ENCODE results near the gene PI4K2A.

The PI4K2A gene

DNA sequence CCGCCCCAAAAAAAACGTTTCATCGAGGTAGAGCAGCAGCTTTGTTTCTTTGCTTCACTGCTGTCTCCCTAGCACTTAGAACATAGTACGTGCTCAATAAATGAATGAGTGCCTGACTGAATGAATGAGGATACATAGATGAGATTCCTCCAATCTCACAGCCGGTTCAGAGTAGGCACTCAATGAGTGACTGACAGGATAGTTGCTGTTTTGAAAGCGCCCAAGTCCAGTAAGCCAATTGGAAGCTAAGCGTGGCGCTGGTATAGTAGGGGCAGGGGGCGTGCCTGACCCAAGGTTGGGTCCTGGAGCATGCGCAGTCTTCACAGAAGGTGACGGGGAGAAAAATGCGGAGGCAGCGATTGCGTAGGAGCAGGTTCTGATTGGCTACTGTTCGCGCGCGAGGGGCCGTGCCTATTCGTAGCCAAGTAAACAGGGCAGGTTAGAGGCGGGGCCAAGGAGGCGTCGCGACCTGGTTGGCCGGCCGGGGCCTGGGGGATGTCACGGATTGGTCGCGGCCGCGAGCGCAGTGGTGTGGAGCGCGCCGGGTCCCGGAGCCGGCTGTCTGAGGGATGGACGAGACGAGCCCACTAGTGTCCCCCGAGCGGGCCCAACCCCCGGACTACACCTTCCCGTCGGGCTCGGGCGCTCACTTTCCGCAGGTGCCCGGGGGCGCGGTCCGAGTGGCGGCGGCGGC lies at the start of gene PI4K2A:
TSS of gene PI4K2A (plus strand) at position 498 of the 694 bp plus-strand sequence. CDS start at position 570, 72 bp downstream.
- FAIRE-seq, result no peak

DNA sequence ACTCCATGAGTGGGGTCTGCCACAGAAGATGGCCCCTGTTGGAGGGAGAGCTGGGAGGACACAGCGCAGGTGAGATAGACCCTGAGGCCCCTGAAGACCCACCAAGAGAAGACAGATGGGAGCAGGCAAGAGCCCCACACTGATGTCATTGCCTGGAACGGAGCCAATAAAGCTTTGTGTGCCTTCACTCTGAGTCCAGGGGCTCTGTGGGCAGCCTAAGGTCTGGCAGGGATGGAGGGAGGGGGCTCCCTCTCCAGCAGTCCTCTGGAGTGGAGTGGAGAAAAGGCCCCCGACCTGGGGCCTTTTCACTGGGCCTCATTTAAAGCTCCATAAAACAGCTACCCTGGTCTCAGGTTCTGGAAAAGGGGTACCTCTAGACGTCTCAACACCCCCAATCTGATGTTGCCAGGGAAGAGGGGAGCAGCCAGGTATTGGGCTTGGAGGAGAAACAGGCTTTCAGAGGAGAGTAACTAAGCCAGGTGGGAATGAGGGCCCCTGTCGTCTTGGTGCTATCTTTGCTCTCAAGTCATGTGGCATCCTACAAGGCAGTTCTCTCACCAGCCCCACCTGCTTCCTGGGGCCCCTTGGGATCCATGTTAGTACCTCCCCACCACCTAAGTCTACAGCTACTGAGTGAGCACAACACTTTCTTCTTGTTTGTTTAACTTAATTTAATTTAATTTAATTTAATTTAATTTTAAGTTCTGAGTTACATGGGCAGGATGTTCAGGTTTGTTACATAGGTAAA lies 49.5 kb upstream of the PI4K2A start:
- FAIRE-seq, result no peak

DNA sequence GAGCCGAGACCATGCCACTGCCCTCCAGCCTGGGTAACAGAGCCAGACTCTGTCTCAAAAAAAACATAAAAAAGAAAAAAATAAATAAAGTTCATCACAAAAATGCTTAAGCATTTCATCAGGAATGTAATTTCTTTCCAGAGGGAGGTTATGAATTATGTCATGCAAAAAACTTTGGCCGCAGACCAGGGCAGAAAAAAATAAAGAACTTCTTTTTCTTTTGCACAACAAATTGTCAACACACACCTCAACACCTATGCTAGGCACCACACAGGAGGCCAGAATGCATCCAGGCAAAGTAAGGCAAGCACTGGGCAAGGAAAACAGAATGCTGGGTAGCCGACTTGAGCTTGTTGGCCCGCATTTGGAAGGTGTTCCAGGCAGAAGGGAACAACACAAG lies 47.0 kb upstream of the PI4K2A start:
- no peak for FAIRE-seq

GRCh38 chr10:97596101-97597082 lies 44.1 kb upstream of the PI4K2A start:
- no peak for FAIRE-seq

DNA sequence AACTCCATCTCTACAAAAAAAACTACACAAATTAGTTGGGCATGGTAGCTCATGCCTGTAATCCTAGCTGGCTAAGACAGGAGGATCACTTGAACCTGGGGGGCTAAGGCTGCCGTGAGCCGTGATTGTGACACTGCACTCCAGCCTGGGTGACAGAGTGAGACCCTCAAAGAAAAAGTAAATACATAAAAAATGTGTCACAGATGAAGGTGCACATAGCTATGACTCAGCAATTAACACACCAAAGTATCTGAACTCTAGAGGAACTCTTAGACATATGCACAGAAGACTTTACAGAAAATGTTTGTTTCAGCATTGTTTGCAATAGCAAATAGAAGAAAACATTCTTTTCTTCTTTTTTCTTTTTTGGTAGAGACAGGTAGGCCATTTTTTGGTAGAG lies 42.7 kb upstream of the PI4K2A start:
- FAIRE-seq, result no peak

DNA sequence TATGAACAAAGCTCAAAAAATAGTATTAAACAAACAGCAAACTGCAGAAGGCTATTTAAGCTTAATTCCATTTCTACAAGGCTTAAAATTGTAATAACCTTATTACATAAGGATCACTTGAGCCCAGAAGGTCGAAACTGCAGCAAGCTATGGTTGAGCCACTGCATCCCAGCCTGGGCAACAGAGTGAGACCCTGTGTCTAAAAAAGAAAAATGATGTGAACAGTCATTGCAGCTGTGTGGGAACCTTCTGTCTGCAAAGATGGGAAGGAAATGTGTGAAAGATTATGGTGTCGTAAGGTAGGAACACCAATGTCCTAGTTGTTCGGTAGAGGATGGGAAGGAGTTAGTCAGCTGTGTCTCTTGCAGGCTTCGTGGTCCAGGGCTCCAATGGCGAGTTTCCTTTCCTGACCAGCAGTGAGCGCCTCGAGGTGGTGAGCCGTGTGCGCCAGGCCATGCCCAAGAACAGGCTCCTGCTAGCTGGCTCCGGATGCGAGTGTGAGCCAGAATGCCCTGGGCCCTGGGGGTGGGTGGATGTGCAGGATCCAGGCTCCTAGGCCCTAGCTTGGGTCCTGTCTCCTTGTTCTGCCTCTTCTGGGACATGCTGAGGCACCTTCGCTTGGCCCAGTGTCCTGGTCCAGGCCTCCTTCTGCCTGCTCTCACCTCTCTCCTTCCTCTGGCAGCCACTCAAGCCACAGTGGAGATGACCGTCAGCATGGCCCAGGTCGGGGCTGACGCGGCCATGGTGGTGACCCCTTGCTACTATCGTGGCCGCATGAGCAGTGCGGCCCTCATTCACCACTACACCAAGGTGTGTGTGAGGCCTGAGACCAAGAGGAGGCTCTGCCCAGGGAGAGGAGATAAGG lies 41.8 kb upstream of the PI4K2A start:
- FAIRE-seq, result no peak

- FAIRE-seq, result no peak
Measured at GRCh38 chr10:97599272-97599619, 41.2 kb upstream of the PI4K2A start.

DNA sequence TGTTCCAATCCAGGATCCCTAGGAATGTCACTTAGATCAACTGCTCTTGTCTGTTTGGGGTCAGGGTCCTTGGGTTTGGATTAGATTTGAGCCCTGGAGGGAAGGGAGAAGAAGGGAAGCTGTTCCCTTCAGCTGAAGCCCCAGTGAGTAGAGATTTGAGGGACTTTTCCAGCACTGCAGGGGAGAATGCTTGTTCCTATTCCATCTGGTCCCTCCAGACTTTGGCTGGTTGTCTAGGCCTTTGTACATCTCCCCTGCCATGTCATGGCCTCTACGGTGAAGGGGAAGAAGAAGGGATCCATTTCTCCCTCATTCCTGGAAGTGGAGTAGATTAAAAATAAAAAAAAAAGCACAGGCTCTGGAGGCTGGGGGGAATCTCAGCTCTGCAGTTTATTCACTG lies 39.9 kb upstream of the PI4K2A start:
- no peak for FAIRE-seq

DNA sequence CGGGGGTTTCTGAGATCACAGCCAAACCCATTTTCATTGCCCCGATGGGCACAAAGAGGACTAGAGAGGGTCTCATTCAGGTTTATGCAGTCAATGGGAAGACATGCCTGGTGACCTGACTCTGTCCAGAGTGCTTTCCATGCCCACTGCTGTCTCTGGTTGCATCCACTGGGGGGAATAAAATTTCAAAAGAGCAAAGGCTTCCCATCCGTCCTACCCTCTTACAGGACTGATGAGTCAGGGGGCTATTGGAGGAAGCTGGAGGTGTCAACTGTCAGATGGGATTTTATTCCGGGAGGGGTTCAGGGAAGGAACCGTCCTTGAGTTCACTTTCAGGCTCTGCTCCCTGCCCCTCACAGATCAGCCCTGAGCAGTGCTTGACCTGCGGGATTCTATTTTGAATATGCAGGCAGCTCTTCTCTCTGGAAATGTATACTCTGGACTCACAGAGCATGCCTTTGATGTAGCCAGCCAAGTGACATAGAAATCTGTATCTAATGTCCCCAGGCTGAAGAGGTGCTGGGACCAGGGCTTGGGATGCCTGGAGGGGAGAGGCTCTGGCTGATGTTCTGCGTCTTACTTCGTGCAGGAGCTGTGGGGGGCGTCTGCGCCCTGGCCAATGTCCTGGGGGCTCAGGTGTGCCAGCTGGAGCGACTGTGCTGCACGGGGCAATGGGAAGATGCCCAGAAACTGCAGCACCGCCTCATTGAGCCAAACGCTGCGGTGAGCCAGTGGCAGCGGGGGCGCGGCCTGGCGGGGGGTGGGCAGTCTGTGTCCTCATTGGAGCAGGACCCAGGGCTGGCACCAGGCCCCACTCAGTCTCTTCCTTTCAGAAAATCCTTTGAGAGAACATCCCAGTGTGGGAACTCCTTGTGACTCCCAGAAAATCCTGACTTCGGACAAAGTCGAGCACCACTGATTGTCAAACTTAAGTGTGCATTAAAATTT lies 38.9 kb upstream of the PI4K2A start:
- FAIRE-seq, result no peak

DNA sequence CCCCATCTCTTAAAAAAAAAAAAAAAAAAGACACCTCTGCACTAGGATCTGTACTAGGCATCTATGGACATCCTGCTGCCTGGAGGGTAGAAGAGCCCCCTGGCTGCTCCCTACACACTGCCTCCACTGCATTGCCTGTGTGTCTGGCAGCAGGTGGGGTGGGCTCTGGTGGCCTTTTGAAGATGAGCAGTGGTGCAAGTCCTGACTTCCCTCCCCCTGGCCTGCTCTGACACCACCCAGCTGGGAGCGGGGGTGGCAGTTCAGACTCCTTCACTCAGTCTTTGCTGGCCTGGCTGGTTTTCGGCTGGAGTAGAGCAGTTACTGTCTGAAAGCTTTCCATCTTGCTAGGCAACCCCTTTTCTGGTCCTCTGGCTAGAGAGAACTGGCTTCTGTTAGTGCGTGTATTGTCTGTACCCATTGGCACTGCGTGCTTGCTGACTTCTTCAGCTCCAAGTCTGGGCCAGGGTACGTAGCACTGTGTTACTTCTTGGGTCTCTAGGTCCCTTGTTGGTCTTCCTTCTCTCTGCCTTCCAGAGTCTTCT lies 33.3 kb upstream of the PI4K2A start:
- no peak for FAIRE-seq

DNA sequence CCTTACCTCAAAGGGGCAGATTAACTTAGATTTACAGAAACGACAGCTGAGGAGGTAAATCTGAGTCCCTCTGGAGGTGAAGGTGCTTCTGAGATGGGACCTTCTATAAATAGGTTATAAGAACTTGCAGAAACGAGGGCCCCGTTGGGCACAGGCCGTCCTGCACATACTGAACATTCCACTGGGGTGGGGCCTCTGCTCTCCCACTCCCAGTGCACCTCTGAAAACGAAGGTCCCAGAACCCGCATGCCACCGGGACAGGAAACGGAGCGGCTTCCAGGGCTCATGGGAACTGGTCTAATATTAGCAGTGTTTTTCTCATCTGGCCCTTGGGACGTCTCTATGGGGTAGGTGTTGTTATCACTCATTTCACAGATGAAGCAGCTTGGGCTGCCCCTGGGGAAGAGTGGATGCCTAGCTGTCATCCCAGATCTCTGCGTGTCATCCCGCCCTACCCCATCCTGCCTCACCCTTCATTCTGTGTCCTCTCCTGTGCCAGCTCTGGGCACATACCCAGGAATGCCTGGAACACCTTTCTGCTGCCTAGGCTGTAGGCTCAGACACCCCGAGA lies 31.4 kb upstream of the PI4K2A start:
- no peak for FAIRE-seq

- FAIRE-seq, result no peak
Measured at GRCh38 chr10:97611473-97611872, 29.0 kb upstream of the PI4K2A start.

- FAIRE-seq, result peak; percentile 76
Measured at GRCh38 chr10:97612386-97612785, 28.1 kb upstream of the PI4K2A start.

DNA sequence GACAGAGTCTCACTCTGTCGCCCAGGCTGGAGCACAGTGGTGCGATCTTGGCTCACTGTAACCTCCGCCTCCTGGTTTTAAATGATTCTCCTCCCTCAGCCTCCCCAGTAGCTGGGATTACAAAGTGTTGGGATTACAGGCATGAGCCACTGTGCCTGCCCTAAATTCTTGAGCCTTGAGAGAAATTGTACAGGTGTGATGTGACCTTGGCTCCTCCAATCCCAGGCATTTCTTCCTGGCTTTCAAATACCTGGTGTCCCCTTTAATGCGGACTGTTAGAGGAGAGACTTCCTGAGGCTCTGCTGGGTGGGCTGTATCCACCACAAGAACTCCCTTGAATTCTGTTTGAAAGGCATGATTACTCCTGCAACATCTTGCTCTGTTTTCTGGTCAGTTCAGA lies 22.2 kb upstream of the PI4K2A start:
- FAIRE-seq, result no peak

- FAIRE-seq, result no peak
Measured at GRCh38 chr10:97618733-97619132, 21.7 kb upstream of the PI4K2A start.

DNA sequence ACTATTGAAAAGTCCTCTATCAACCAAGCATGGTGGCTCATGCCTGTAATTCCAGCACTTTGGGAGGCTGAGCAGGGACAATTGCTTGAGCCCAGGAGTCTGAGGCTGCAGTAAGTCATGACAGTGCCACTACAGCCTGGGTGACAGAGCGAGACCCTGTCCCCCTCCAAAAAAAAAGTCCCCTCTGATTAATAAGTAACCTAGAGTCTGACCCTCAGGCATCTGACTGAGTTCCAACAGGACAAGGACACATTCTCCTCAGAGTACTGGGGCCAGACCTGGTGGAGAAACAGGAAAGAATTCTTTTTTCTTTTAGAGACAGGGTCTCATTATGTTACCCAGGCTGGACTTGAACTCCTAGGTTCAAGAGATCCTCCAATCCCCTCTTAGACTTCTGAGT lies 17.2 kb upstream of the PI4K2A start:
- no peak for FAIRE-seq

- FAIRE-seq, result no peak
Measured at GRCh38 chr10:97627731-97628130, 12.7 kb upstream of the PI4K2A start.

DNA sequence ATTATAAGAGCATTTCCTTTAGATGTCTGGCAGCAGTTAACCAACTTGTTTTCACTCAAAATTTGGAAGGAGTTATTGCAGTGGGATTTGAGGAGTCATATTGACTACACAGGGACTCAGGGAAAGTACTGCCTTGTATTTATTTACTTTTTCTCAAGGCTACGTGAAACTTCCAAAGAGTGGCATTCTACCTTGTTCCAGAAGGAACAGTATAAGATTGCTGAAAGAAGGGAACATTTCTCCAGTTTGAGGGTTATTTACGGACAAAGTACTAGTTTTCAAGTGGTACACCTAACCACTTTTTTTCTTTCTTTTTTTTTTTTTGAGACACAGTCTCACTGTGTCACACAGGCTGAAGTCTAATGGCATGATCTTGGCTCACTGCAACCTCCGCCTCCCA lies 12.2 kb upstream of the PI4K2A start:
- no peak for FAIRE-seq

GRCh38 chr10:97629289-97629688 lies 11.2 kb upstream of the PI4K2A start:
- no peak for FAIRE-seq

DNA sequence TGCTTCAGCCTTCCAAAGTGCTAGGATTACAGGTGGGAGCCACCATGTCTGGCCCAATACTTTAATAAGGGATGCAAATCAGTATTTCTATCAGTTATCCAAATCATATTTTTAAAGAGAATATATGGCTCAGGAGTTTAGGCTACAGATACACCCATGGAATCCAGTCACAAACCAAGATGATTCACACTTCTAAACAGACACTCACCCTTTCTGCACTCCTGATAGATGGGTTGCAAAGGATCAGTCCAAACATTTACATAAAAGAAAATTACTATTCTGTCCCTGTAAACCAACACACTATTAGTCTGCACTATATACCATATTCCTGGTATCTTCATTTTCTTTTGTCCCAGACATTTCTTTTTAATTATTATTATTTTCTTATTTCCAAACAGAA lies 9.4 kb upstream of the PI4K2A start:
- no peak for FAIRE-seq

Data from islet of Langerhans (tissue), 1 donor.